ENCODE results near the gene GRAMD4.

GRAMD4 gene

GRCh38 chr22:46582281-46582933, 37.8 kb upstream of the GRAMD4 start:
- DNase-seq (ENCODE audit: low read depth), result no peak

GRCh38 chr22:46583571-46583970, 36.6 kb upstream of the GRAMD4 start:
- DNase-seq (ENCODE audit: low read depth), result no peak

DNA sequence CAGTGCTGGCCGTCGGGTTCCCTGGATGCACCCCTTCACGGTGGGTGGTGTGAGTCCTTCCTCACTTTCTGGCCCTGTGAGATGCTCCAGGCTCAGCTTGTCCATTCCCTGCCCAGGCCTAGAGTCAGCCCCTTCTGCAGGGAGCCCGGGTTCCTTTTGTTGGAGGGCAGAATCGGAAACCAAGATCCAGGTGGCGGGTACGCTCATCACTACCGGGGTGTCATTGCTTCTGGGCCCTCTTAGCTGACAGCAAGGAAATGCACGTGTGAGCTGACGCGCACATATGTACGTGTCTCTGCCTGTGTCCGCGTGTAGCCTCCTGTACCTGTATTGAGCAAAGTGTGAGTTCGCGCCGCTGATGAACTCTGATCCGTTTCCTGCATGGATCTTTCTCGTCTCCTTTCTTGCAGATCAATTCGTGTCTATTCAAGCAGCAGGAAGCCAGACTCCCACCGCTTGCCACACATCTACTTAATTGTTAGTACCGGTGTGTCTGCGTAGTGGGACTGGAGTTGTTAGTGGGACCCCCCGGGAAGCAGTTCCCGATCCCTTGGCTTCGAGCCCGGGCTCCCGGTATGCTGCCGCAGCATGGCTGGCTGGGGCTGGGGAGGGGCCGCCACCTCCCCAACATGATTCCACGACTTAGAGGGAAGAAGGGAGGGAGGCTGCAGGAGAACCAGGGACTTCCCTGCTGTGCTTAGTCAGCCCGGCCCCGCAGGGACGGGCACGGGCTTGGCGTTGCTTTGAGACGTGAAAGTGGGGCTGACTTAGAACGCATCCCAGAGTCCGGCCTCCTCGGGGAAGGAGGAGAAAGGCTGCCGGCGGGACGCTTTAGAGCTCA, 35.9 kb upstream of the GRAMD4 start:
- no peak for DNase-seq (ENCODE audit: low read depth)

DNA sequence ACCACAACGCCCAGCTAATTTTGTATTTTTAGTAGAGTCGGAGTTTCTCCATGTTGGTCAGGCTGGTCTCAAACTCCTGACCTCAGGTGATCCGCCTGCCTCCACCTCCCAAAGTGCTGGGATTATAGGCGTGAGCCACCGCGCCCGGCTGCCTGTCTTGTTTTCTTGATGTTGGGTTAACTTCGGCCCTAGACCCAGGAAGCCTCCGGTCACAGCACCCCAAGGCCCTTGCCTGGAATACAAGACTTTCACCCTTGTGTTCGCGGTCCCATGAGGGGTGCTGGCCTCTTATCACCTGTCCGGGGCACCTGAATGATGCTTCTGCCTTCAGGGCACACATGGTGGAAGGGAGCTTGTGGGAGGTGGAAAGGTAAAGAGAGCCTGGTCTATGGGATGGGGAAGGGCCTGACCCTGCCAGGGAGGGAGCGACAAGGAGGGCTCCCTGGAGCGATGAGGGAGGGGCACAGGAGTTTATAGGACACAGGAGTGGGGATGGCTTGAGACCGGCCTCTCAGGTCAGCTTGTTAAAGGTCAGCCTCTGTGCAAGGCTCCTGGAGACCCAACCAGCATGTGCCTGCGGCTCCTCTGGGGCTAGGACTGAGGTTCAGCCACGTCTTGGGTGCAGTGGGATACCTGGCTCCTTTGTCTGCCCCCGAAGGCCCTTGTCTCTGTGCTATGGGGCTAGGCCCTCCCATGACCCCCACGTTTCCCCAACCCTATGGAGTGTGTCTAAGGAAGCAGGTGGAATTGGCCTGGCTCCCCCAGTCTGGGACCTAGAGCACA, 34.7 kb upstream of the GRAMD4 start:
- no peak for DNase-seq (ENCODE audit: low read depth)

GRCh38 chr22:46586123-46586519, 34.1 kb upstream of the GRAMD4 start:
- no peak for DNase-seq (ENCODE audit: low read depth)

GRCh38 chr22:46586531-46587011, 33.6 kb upstream of the GRAMD4 start:
- DNase-seq (ENCODE audit: low read depth), result no peak

- no peak for DNase-seq (ENCODE audit: low read depth)
Observed at GRCh38 chr22:46587061-46587460, 33.1 kb upstream of the GRAMD4 start.

GRCh38 chr22:46587492-46588278, 32.5 kb upstream of the GRAMD4 start:
- DNase-seq (ENCODE audit: low read depth), result no peak

DNA sequence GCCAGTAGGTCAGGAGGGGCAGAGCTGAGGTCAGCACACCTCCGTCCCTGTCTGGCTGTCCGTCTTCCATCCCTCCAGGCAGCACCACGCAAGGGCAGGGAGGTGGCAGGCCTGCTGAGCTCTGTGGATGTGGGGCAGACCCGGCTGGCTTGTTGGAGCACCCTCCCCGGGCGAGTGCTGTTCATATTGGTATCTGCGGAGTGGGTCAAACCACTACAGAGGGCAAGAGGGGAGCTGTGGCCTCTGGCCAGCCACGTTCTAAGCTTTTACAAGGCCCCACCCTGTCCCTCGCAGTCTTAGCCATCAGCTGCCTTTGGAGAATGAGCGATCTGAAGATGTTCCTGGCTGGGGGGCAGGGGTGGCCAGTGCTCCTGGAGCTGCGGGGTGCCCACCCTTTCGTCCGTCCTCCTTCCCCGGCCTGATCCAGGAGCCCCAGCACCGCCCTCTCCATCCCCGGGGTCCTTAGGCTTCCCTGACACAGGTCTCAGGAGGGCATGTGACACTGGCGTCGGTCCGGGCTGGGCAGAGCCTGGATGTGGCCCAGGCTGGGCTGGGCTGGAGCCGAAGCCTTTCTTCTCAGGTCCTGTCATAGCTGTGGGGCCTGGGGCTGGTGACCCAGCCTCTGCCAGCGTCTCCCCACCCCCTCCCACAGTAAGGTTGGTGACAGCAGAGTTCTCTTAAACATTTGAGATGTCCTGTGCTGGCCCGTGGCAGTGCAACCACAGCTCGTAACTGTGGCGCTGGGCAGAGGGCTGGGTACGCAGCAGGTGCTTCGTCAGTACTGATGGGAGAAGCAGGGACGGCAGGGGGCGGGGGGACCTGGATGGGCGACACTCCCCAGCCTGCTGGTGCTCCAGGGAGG, 31.7 kb upstream of the GRAMD4 start:
- no peak for DNase-seq (ENCODE audit: low read depth)

DNA sequence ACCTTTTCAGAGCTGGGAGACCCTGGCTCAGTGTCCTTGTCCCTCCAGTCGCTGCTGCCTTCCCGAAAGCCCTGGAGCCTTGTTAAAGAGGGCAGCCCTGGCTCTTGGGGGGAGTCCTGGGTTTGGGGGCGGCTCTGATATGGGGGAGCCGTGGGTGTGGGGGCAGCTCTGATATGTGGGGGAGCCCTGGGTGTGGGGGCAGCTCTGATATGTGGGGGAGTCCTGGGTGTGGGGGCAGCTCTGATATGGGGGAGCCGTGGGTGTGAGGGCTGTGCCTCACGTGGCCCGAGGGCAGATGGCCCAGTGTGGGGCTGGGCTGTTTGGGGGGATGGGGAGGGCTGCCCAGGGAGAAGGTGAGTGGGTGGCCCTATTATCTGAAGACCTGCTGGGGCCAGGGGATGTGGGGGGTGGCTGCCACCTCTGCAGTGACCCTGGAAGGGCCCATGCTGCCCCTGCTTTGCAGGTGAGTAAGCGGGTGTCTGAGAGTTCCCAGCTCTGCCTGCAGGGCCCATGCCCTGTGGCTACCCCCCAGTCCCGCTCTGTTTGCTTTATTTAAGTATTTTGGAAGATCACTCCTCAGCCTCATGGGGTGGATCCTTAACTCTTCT, 30.9 kb upstream of the GRAMD4 start:
- DNase-seq (ENCODE audit: low read depth), result no peak

DNA sequence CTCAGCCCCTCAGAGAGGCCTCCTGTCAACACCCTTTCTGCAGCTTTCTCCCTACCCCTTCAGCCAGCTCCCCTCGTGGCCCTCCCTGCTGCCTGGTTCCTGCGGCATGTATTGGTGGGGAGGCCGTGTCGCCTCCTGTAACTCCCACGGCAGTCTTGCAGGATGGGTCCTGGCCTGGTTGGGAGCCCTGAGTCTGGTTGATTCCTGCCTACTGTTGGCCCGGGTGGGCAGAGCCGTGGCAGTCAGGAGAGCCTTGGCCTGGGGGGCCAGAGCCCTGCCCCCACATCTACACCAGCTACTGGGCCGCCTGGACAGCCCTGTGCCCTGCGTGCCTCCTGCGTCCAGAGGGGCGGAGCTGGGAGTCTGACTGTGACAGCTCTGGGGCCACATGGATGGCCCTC, 30.3 kb upstream of the GRAMD4 start:
- DNase-seq (ENCODE audit: low read depth), result no peak

DNA sequence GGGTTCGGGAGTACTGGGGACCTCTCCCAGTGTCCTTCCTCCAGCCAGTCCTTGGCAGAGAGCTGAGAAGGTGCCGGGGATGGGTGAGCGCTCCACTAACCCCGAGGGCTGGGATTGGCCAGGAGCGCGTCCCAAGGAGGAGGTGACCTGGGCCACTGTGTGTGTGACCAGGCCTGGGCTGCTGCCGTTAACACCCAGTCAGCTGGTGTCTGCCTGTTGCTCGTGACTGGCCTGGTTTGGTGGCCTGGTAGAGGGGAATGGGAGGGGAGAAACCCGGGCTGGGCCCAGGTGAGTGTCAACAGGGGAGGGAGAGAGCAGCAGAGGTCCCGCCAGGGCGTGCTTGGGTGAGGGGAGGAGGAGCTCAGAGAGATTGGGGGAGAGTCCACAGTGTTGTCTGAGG, 29.9 kb upstream of the GRAMD4 start:
- no peak for DNase-seq (ENCODE audit: low read depth)

DNA sequence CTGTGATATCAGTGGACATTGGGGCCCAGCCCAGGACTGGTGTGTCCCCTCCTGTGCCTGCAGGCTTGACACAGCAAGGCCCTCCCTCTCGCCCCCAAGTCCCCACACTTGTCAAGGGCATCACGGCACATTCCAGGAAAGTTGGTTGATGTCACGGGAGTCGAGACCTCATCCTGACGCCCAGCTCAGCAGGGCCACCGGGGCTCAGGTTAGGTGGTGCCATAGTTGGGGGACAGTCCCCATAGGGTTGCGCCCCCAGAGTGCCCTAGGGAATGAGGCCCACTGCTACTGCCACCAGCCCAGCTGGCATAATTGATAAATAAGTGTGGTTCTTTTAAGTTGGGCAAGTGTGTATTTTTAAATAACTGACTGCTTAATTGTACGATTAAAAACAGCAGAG, 28.3 kb upstream of the GRAMD4 start:
- no peak for DNase-seq (ENCODE audit: low read depth)

DNA sequence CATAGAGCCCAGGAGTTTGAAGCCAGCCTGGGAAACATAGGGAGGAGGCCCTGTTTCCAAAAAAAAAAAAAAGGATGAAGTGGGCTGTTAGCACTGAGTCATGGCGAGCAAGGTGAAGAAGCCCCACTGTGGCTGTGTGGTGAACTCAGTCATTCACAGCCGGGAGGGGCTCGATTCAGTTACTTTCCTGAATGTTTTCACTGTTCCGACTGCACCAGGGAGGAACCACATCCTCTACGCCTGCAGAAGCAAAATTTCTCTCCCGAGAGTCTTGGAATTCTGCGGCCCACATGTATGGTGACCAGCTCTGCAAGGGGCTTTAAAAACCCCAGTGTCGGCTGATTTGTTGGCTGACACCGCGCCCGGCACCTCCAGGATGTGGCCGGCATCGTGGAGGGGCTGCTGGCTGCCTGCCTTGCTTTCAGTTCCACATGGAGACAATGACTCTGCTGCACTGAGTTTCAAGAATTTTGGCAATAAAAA, 27.8 kb upstream of the GRAMD4 start:
- DNase-seq (ENCODE audit: low read depth), result peak; percentile 35

GRCh38 chr22:46593211-46593681, 26.9 kb upstream of the GRAMD4 start:
- no peak for DNase-seq (ENCODE audit: low read depth)

- DNase-seq (ENCODE audit: low read depth), result no peak
Observed at GRCh38 chr22:46593996-46594946, 25.9 kb upstream of the GRAMD4 start.

GRCh38 chr22:46594947-46595298, 25.3 kb upstream of the GRAMD4 start:
- DNase-seq (ENCODE audit: low read depth), result no peak

DNA sequence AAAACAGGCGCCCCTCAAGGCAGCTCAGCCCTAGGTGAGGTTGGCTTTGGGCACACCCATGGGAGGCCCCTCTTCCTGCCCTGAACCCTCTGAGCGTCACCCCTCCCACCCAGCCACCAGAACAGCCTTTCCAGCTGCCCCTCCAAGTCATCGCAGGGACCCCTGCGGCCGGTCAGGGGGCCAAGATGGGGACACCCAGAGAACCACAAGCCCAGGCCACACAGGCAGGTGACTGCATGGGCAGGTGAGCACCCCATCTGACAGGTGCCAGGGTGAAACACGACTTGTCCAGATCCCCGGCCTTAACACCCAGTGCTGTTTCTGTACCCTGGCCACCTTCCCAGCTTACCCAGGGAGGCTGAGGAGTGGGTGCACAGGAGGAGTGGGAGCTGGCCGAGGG, 24.6 kb upstream of the GRAMD4 start:
- no peak for DNase-seq (ENCODE audit: low read depth)

GRCh38 chr22:46596032-46596441, 24.1 kb upstream of the GRAMD4 start:
- no peak for DNase-seq (ENCODE audit: low read depth)
